HG03025 (cell line): ENCODE measurements around the gene ZNF354C.
"Not testable (repeated sequence)": the region's sequence is repeated elsewhere in the genome, so short reads cannot be mapped to it uniquely, and the experiment has no call there.

Source experiments
- ATAC-seq: cut with Tn5 transposase; IDR thresholded peaks from one replicate; pipeline ENCODE4 v1.9.1; 2021; ENCODE audit warnings: mild to moderate bottlenecking, moderate library complexity; ENCODE audit not compliant: unreplicated experiment, low FRiP score

The ZNF354C gene

DNA sequence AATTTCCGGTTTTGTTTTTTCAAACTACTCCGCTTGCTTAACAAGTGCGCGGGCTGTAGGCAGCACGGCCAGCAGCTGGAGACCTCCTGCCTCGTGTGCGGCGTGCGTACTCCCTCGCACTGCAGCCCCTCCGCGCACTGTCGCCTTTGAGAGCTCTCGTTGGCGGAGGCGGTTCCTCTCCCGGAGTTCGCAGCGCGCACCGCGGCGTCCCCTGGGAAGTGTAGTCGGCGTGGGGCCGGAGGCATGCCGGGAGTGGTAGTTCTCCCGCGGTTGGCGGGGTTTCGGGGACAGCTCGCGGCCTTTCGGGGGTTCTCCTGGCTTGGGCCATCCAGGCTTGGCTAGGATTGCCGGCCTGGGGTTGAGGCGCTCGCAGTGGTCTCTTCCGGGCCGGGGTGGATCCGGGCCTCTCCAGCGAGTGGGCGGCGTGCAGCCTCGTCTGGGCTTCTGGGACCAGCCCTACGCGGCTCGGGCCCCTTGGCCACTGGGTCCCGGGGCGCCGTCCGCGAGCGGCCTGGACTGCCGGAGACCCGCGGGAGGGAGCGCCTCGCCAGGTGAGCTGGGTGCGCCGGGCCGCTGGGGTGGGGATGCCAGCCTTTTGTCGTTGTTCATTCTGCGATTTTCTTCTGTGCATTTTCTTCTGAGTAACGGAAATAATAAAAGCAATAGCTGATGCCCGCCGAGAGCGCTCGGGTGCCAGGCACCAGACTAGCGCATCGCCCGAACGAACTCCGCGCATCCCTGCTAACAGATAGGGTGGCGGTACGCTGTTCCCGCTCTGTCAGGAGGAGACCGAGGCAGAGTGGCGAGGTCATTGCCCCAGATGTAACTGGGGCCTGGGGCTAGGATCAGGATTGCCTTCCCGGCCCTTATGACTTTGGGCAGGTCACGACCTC, at the start of gene ZNF354C:
ZNF354C (plus strand) TSS at position 258 of the 893 bp plus-strand sequence. CDS start 1,696 bp downstream, outside the sequence.
- ATAC-seq, result no peak

- ATAC-seq, result peak; percentile 68
These were observed 36.5 kb upstream of the ZNF354C start, which contains the start of gene ZNF879 for GRCh38 chr5:179023528-179024189. Gene ZNF879, plus strand, starts transcription at chr5:179023804. Its CDS starts 1,201 bp downstream, at chr5:179025005.

GRCh38 chr5:179033004-179033580, 27.1 kb upstream of the ZNF354C start:
- ATAC-seq, result no peak

- ATAC-seq, result no peak
These were observed 15.4 kb upstream of the ZNF354C start for GRCh38 chr5:179044765-179045164.

DNA sequence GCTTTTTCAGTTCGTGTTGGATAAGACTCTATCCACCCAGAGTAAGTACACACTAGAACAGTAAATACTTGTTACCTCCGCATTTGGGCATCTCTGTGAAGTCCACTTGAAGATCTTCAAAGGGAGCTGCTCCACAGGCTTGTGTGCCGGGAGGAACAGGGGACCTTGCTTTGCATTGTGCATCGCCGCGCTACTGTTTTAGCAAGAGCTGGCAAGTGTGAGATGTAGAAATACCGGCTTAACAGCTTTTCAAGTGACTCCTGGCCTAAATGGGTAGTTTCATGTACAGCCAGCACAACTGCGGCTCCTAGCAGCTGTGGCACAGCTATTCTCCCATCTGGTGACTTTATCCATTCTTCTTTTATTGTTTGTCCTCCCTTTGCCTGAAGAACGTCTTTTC, 8.4 kb upstream of the ZNF354C start:
- ATAC-seq, result no peak

DNA sequence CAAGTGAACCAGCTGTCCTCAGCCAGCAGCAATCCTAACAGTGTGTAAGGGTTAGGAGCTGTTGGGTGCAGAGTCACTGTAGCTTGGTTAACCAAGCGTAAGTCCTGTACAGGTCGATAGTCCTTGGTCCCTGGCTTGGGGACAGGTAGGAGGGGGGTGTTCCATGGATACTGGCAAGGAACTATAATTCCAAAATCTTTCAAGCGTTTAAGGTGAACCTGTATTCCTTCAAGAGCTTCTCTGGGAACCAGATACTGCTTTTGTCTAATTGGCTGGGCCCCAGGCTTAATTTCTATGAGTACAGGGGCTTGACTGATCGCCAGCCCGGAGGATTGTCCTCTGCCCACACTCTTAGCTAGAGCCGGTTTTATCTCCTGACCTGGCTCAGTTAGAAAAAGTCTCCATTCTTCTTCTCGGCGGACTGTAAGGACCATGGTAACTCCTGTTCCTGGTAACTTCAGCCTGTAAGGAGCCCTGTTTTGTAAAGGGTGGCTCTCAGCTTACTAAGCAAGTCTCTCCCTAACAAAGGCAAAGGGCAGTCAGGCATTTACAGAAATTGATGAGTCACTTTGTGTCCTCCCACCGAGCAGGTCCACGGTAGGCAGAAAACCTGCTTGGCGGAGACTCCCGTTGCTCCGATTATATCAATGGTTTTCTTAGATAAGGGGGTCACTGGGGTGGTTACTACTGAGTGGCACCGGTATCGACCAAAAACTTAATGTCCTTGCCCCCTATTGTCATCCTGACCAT, 6.0 kb upstream of the ZNF354C start:
- ATAC-seq, result no peak

GRCh38 chr5:179054876-179055275, 5.3 kb upstream of the ZNF354C start:
- no peak for ATAC-seq

GRCh38 chr5:179055436-179055835, 4.7 kb upstream of the ZNF354C start:
- ATAC-seq, result no peak

- no peak for ATAC-seq
These were observed 4.3 kb upstream of the ZNF354C start for GRCh38 chr5:179055841-179056240.

- ATAC-seq, result no peak
These were observed 852 bp downstream of the ZNF354C start for GRCh38 chr5:179061025-179061424.

- no peak for ATAC-seq
These were observed 5.5 kb downstream of the ZNF354C start for GRCh38 chr5:179065703-179066102.

GRCh38 chr5:179079165-179079987, 19.2 kb downstream of the ZNF354C start:
- ATAC-seq, result no peak

GRCh38 chr5:179080724-179081123, 20.6 kb downstream of the ZNF354C start:
- no peak for ATAC-seq

- ATAC-seq, result no peak
These were observed 29.3 kb downstream of the ZNF354C start for GRCh38 chr5:179089502-179089901.

GRCh38 chr5:179101282-179101681, 41.1 kb downstream of the ZNF354C start:
- ATAC-seq, result not testable (repeated sequence)

DNA sequence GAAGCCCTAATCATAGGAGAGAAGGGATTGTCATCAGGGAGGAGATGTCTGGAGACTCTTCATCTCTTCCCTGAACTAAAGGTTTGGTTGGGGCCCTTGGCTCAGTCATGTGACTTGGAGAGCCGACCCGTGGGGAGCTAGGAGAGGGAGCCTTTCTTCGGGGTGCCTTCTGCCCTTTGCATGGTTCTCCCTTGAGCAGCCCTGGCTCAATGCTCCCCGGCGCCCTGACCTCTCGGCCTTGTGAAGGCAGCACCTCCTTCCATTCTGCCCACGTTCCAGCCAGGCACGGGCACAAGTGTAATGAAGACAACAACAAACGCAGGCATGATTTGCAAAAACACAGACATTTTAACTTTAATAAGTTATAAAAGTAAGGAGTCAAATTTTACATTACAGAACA, 50.4 kb downstream of the ZNF354C start:
- no peak for ATAC-seq

DNA sequence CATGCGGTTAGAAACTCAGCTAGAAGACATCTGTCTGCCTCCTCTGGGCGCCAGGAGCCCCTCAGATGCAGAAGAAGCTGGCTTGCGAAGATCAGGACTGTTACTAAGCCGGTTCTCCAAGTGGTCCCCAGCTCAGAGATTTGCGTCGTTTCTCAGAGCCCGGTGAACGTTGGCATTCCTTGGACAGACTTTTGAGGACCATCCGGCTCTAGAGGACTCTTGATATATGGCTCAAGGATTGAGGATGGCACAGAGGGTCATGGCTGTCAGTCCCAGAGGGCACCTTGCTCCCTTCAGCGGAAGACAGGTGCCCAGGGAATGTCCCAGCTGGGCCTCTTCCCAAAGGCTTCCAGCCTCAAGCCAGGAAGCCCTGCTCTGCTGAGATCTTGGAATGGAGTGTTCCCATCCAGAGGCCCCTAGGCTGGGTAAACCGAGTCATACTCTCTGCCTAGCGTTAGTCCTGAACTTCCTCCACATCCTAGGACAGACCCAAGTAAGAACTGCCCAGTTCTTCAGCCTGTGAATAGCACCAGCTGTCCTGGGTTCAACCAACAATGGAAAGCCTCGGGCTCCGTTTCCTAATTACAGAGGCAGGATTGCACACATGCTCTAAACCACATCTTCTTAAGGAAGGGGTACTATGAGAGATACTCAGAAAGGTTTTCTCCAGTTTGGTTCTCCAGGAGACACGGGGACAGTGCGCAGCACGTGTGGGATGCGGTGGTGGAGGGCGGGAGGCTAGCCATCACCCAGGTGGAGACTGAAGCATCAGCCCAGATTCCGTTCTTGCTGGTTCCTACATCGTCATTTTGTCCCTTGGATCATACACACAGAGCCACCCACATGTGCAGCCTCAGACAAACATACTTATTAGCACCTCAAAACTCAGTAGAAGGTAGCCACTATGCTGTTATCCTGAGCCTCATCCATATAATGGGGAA, 51.4 kb downstream of the ZNF354C start:
- no peak for ATAC-seq

GRCh38 chr5:179112469-179113142, 52.4 kb downstream of the ZNF354C start:
- no peak for ATAC-seq
